ENCODE results near the gene HDAC5. TPM values are rescaled to one million over a fixed set of nuclear protein-coding genes. Genes with fewer than 3 reads are reported as not detected.
"Not testable (repeated sequence)": the region's sequence is repeated elsewhere in the genome, so short reads cannot be mapped to it uniquely, and the experiment has no call there.

The HDAC5 gene
- total RNA-seq, 1 donor from 2014 or later: 55.3 TPM

GRCh38 chr17:44102849-44103622 lies 20.4 kb downstream of the HDAC5 start:
- intact Hi-C loops (cut with DNase I): no loop called here
- Histone ChIP-seq H3K27me3 (no peaks in the 10 kb centered on the region), H3K4me3 (no peak overlapping the region), H3K4me1 (peaks cover 18% of the 10 kb centered on the region), H3K36me3 (peaks cover 7% of the 10 kb centered on the region), H3K9me3 (no peaks in the 10 kb centered on the region), H3K27ac (no peak overlapping the region)
- DNase-seq: no peak
- no peak for TF ChIP-seq CTCF (IDR thresholded peaks at IDR 0.05)
- ATAC-seq: no peak

- H3K36me3 ChIP-seq; intact Hi-C loops (cut with DNase I); DNase-seq: not testable (repeated sequence)
Measured at GRCh38 chr17:44101858-44102257, 21.6 kb downstream of the HDAC5 start.

GRCh38 chr17:44097110-44097958 lies 26.1 kb downstream of the HDAC5 start:
- H3K27me3 ChIP-seq: no peaks in the 10 kb centered on the region
- H3K4me3 ChIP-seq: no peak overlapping the region
- peaks cover 28% of the 10 kb centered on the region for H3K4me1 ChIP-seq
- no peaks in the 10 kb centered on the region for H3K9me3 ChIP-seq
- no peak for DNase-seq
- peak; percentile 1 for ATAC-seq
- intact Hi-C loops (cut with DNase I): no loop called here
- TF ChIP-seq CTCF (IDR thresholded peaks at IDR 0.05): no peak
- H3K36me3 ChIP-seq: peaks cover 13% of the 10 kb centered on the region
- H3K27ac ChIP-seq: peak overlapping the region; percentile 90

More at GRCh38 chr17:44101858-44102257, 21.6 kb downstream of the HDAC5 start:
- not testable (repeated sequence) for H3K9me3 ChIP-seq, H3K4me3 ChIP-seq, H3K27me3 ChIP-seq, ATAC-seq, H3K27ac ChIP-seq
- H3K4me1 ChIP-seq: peaks cover 19% of the 10 kb centered on the region

- H3K4me3 ChIP-seq: peak overlapping the region; percentile 40
- ATAC-seq (peak; percentile 72), DNase-seq (peak; percentile 73)
- TF ChIP-seq CTCF (IDR thresholded peaks at IDR 0.05): no peak
- H3K27ac ChIP-seq: peak overlapping the region; percentile 90
- no peaks in the 10 kb centered on the region for H3K9me3 ChIP-seq
- H3K27me3 ChIP-seq: no peaks in the 10 kb centered on the region
- peaks cover 28% of the 10 kb centered on the region for H3K4me1 ChIP-seq
- intact Hi-C loops (cut with DNase I): no loop called here
- peaks cover 27% of the 10 kb centered on the region for H3K36me3 ChIP-seq
Measured at GRCh38 chr17:44095647-44096496, 27.6 kb downstream of the HDAC5 start.

GRCh38 chr17:44095388-44095646 lies 28.1 kb downstream of the HDAC5 start:
- H3K9me3 ChIP-seq: no peaks in the 10 kb centered on the region
- no peak for ATAC-seq
- peaks cover 28% of the 10 kb centered on the region for H3K4me1 ChIP-seq
- H3K27ac ChIP-seq: peak overlapping the region; percentile 90
- H3K4me3 ChIP-seq: peak overlapping the region; percentile 40
- intact Hi-C loops (cut with DNase I): no loop called here
- TF ChIP-seq CTCF (IDR thresholded peaks at IDR 0.05): no peak
- no peaks in the 10 kb centered on the region for H3K27me3 ChIP-seq
- no peak for DNase-seq
- peaks cover 33% of the 10 kb centered on the region for H3K36me3 ChIP-seq
